Panc1 (cell line): ENCODE results near the gene LRRC8C. TPM values are rescaled to one million over a fixed set of nuclear protein-coding genes. Genes with fewer than 3 reads are reported as not detected.

Experiments
- ATAC-seq: fragments of 200-7000 bp; cut with Tn5 transposase; 2 replicates; pipeline ENCODE4 v1.9.1; 2020; ENCODE audit warnings: mild to moderate bottlenecking, moderate library complexity
- BruUV-seq: library from RNA; stranded (reverse); fragments of 400-500 nt; replicated peaks from 2 replicates; lab custom pipeline; 2021; lab: Mats Ljungman, UMichigan
- CTCF ChIA-PET: fragments of 300-600 bp; sonication (Branson Sonifier 250); formaldehyde crosslinking; loops from one replicate; lab custom pipeline; 2022; ENCODE audit warnings: antibody characterized with exemption; lab: Charles Lee
- POLR2A ChIA-PET: fragments of 300-600 bp; sonication (Branson Sonifier 250); formaldehyde crosslinking; loops from one replicate; lab custom pipeline; 2022; ENCODE audit warnings: antibody characterized with exemption; lab: Charles Lee
- DNase-seq: peaks from one replicate; pipeline ENCODE4 v3.0.0-alpha.2; 2010; ENCODE audit warnings: low read depth, low spot score
- H3K27ac ChIP-seq: 2 replicates; pipeline ENCODE4 v1.5.1; 2011; ENCODE audit warnings: mild to moderate bottlenecking, low read length, inconsistent platforms
- H3K27me3 ChIP-seq: fragments of 200-500 bp; sonication (Bioruptor generic); 2 replicates; pipeline ENCODE4 v1.6.0; 2014; ENCODE audit warnings: low read length, inconsistent platforms; ENCODE audit not compliant: control insufficient read depth, insufficient read depth
- H3K36me3 ChIP-seq: fragments of 200-500 bp; sonication (Bioruptor generic); 2 replicates; pipeline ENCODE4 v1.5.1; 2014; ENCODE audit warnings: inconsistent platforms, mild to moderate bottlenecking, low read length, moderate library complexity; ENCODE audit not compliant: control insufficient read depth, insufficient read depth
- H3K4me1 ChIP-seq: 2 replicates; pipeline ENCODE4 v1.5.1; 2011; ENCODE audit warnings: inconsistent platforms, mild to moderate bottlenecking, low read length, moderate library complexity; ENCODE audit not compliant: control insufficient read depth, insufficient read depth
- H3K4me3 ChIP-seq, 2 experiments: 2 replicates each; pipeline ENCODE4 v1.5.1; 2011 to 2012; ENCODE audit warnings: low read depth in 2 of 2, low read length in 2 of 2, mild to moderate bottlenecking in 2 of 2, inconsistent platforms in 1 of 2, moderate library complexity in 1 of 2
- H3K9me3 ChIP-seq: fragments of 200-500 bp; sonication (Bioruptor generic); 2 replicates; pipeline ENCODE4 v1.5.1; 2014; ENCODE audit warnings: low read depth, mild to moderate bottlenecking, inconsistent platforms, low read length, moderate library complexity; ENCODE audit not compliant: control insufficient read depth, insufficient read depth
- POLR2AphosphoS5 ChIP-seq: IDR thresholded peaks from 2 replicates; pipeline ENCODE4 v1.6.1; 2012; ENCODE audit warnings: mild to moderate bottlenecking, low read depth, low read length, moderate library complexity
- SIN3A ChIP-seq: IDR thresholded peaks from 2 replicates; pipeline ENCODE4 v1.6.1; 2012; ENCODE audit warnings: low read depth, mild to moderate bottlenecking, low read length, moderate library complexity, borderline replicate concordance; ENCODE audit not compliant: insufficient read depth
- TCF7L2 ChIP-seq: IDR thresholded peaks from 2 replicates; pipeline ENCODE4 v1.6.1; 2011; ENCODE audit warnings: mild to moderate bottlenecking, low read depth, low read length, inconsistent platforms
- in situ Hi-C: cut with HindIII; loops from 2 replicates; pipeline ENCODE4 v1.10.0; 2016; ENCODE audit warnings: low sequenced_read_pairs, low pct_unique_long_range_greater_than_20kb
- intact Hi-C: fragments of 100-400 bp; cut with micrococcal nuclease; formaldehyde crosslinking; loops from one replicate; pipeline ENCODE4 v1.10.0; 2022; ENCODE audit not compliant: unreplicated experiment
- total RNA-seq: library from RNA; stranded (reverse); gene quantifications from one replicate; pipeline ENCODE4 v1.2.1, GENCODE V29; 2021; ENCODE audit not compliant: unreplicated experiment
- TF ChIP-seq, protein P1 (sequence below): fragments of 450-650 bp; IDR thresholded peaks from 2 replicates; pipeline ENCODE4 v1.5.1; 2017; ENCODE audit warnings: mild to moderate bottlenecking
- TF ChIP-seq, protein P2 (sequence below), 2 experiments: IDR thresholded peaks; 2 replicates each; pipeline ENCODE4 v1.6.1; 2011 to 2012; ENCODE audit warnings: low read depth in 2 of 2, control low read depth in 1 of 2, low read length in 1 of 2, mild to moderate bottlenecking in 1 of 2, moderate library complexity in 1 of 2; ENCODE audit not compliant: insufficient read depth in 1 of 2

LRRC8C gene
- total RNA-seq, 1 experiment from 2014 or later: 17.1 TPM

DNA sequence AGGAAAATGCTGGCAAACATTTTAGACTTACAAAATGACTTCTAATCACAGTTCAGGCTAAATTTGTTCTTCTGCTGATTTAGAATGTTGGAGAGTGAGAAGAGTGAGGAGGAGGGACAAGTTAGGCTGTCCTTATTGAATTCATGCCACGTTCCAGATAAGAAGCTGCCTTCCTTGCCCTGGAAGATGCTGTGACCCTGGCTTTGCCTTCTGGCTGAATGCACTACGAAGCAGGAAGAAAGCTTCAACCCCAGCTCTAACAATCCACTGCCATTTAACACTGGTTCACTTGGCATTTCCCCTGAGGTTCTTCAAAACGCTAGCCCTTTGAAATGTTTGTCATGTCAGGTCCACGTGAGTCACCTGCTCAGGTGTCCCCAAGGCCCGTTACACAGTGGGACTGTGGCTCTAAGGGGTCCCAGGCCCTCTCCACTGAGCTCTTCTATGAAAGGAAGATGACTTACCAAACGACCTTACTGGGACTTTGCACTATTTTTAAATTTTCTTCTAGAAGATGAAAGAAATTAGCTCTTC, 30.0 kb upstream of the LRRC8C start:
- POLR2A ChIA-PET: interaction anchor here (0.6 kb wide), 1 partner anchor 919 kb away, joined by 3 read pairs; no protein-coding TSS in a partner anchor
- BruUV-seq: no TSS peak

DNA sequence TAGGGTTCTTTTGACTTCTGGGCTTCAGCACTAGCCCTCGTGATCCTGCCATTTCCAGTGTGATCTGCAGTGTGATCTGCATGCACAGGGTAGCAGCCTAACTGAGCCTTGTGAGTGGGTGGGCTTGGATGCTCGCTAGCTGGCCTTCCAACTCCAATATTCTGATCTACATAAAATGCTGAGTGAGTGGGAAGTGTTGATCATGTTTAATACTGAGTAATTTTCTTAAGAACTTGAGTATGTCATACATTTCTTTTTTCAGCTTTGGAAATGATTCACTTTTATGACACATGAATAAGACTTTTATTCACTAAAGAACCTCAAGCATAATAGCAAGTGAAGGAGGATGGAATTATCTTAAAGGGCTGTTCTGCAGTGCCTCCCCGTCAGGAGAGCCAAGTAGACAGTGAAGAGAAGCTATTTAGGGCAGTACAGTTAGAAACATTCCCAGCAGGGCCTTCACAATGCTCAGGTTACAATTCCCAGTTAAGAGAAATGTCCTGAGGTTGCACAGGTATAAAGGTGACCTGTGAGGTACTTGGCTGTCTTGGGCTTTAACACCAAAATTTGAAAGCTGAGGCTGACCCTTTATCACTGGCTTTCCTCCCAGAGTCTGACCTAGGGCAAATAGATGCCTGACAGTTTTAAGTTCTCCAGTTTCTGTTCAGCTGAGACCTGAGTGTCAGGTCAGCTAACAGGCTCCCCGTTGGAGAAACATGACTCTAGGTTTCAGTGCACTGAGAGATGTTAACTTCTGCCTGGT, 29.1 kb upstream of the LRRC8C start:
- no peaks in the 10 kb centered on the region for H3K9me3 ChIP-seq
- 0 out of 2 replicates have a peak, but pooled peaks have one; percentile 24 for ATAC-seq
- in situ Hi-C loops (no loop called here), intact Hi-C loops (no loop called here)
- CTCF ChIA-PET: interaction anchor here (0.7 kb wide), 1 partner anchor 19 kb away, joined by 3 read pairs; no protein-coding TSS in a partner anchor
- H3K27ac ChIP-seq: no peak overlapping the region
- POLR2A ChIA-PET: interaction anchor here (0.6 kb wide), 1 partner anchor 920 kb away, joined by 3 read pairs; no protein-coding TSS in a partner anchor
- H3K27me3 ChIP-seq: no peaks in the 10 kb centered on the region
- no peak for DNase-seq
- no peak for TF ChIP-seq SIN3A
- no peak for TF ChIP-seq POLR2AphosphoS5
- TF ChIP-seq, protein P1, sequence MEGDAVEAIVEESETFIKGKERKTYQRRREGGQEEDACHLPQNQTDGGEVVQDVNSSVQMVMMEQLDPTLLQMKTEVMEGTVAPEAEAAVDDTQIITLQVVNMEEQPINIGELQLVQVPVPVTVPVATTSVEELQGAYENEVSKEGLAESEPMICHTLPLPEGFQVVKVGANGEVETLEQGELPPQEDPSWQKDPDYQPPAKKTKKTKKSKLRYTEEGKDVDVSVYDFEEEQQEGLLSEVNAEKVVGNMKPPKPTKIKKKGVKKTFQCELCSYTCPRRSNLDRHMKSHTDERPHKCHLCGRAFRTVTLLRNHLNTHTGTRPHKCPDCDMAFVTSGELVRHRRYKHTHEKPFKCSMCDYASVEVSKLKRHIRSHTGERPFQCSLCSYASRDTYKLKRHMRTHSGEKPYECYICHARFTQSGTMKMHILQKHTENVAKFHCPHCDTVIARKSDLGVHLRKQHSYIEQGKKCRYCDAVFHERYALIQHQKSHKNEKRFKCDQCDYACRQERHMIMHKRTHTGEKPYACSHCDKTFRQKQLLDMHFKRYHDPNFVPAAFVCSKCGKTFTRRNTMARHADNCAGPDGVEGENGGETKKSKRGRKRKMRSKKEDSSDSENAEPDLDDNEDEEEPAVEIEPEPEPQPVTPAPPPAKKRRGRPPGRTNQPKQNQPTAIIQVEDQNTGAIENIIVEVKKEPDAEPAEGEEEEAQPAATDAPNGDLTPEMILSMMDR: no peak
- TF ChIP-seq TCF7L2: no peak
- TF ChIP-seq, protein P2, sequence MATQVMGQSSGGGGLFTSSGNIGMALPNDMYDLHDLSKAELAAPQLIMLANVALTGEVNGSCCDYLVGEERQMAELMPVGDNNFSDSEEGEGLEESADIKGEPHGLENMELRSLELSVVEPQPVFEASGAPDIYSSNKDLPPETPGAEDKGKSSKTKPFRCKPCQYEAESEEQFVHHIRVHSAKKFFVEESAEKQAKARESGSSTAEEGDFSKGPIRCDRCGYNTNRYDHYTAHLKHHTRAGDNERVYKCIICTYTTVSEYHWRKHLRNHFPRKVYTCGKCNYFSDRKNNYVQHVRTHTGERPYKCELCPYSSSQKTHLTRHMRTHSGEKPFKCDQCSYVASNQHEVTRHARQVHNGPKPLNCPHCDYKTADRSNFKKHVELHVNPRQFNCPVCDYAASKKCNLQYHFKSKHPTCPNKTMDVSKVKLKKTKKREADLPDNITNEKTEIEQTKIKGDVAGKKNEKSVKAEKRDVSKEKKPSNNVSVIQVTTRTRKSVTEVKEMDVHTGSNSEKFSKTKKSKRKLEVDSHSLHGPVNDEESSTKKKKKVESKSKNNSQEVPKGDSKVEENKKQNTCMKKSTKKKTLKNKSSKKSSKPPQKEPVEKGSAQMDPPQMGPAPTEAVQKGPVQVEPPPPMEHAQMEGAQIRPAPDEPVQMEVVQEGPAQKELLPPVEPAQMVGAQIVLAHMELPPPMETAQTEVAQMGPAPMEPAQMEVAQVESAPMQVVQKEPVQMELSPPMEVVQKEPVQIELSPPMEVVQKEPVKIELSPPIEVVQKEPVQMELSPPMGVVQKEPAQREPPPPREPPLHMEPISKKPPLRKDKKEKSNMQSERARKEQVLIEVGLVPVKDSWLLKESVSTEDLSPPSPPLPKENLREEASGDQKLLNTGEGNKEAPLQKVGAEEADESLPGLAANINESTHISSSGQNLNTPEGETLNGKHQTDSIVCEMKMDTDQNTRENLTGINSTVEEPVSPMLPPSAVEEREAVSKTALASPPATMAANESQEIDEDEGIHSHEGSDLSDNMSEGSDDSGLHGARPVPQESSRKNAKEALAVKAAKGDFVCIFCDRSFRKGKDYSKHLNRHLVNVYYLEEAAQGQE (IDR thresholded peaks at IDR 0.05; ENCODE audit: insufficient read depth in 1 of 2, low read depth in 2 of 2, low read length in 1 of 2): no peak
- no peak overlapping the region for H3K4me3 ChIP-seq
- BruUV-seq: no TSS peak
- no peaks in the 10 kb centered on the region for H3K4me1 ChIP-seq
- H3K36me3 ChIP-seq: no peaks in the 10 kb centered on the region

More for the DNA sequence above, 30.0 kb upstream of the LRRC8C start:
- CTCF ChIA-PET: no interaction called here
- Histone ChIP-seq H3K27ac (no peak overlapping the region), H3K4me3 (no peak overlapping the region), H3K36me3 (no peaks in the 10 kb centered on the region), H3K9me3 (no peaks in the 10 kb centered on the region), H3K27me3 (no peaks in the 10 kb centered on the region), H3K4me1 (no peaks in the 10 kb centered on the region)
- ATAC-seq (no peak), DNase-seq (no peak)
- TF ChIP-seq POLR2AphosphoS5 (no peak), SIN3A (no peak), TCF7L2 (no peak)
- TF ChIP-seq, protein P1: no peak
- TF ChIP-seq, protein P2 (IDR thresholded peaks at IDR 0.05; ENCODE audit: insufficient read depth in 1 of 2, low read depth in 2 of 2, low read length in 1 of 2): no peak
- in situ Hi-C loops: no loop called here
- intact Hi-C loops: no loop called here
